HepG2 (cell line): ENCODE results near the gene RBM5. TPM values are rescaled to one million over a fixed set of nuclear protein-coding genes. Genes with fewer than 3 reads are reported as not detected.

Experiments
- ARID5B ChIP-seq: IDR thresholded peaks from 2 replicates; pipeline ENCODE4 v1.4.0; 2020; ENCODE audit warnings: mild to moderate bottlenecking, missing genetic modification reagents
- ATF4 ChIP-seq, 2 experiments: fragments of 450-650 bp in 1 of 2; sonication (generic) in 1 of 2; formaldehyde crosslinking; IDR thresholded peaks; 2 replicates each; pipeline versions ENCODE4 v1.5.0 to v1.8.0; 2020 to 2022; ENCODE audit warnings: mild to moderate bottlenecking in 1 of 2, missing genetic modification reagents in 1 of 2
- CREB1 ChIP-seq, 2 experiments: fragments of 450-650 bp in 1 of 2; IDR thresholded peaks; 2 replicates each; pipeline ENCODE4 v1.6.1; 2016 to 2017; ENCODE audit warnings: control low read depth in 1 of 2, mild to moderate bottlenecking in 1 of 2, missing compliant biosample characterization in 1 of 2, missing genetic modification characterization in 1 of 2
- ELF4 ChIP-seq: sonication (generic); formaldehyde crosslinking; IDR thresholded peaks from 2 replicates; pipeline ENCODE4 v1.5.0; 2020; ENCODE audit warnings: missing genetic modification reagents, mild to moderate bottlenecking, moderate library complexity, borderline replicate concordance
- FLYWCH1 ChIP-seq: sonication (generic); formaldehyde crosslinking; IDR thresholded peaks from 2 replicates; pipeline ENCODE4 v1.8.1; 2023; ENCODE audit warnings: mild to moderate bottlenecking, missing genetic modification reagents
- IKZF5 ChIP-seq: IDR thresholded peaks from 2 replicates; pipeline ENCODE4 v1.6.1; 2018; ENCODE audit warnings: missing genetic modification reagents, mild to moderate bottlenecking, missing compliant biosample characterization
- MED13 ChIP-seq: sonication (generic); formaldehyde crosslinking; IDR thresholded peaks from 2 replicates; pipeline ENCODE4 v1.5.0; 2020; ENCODE audit warnings: missing genetic modification reagents
- MLX ChIP-seq: IDR thresholded peaks from 2 replicates; pipeline ENCODE4 v1.6.1; 2016
- SALL2 ChIP-seq: sonication (generic); formaldehyde crosslinking; IDR thresholded peaks from 2 replicates; pipeline ENCODE4 v1.8.1; 2023; ENCODE audit warnings: mild to moderate bottlenecking, missing genetic modification reagents, inconsistent platforms
- SMARCC2 ChIP-seq: fragments of 450-650 bp; IDR thresholded peaks from 2 replicates; pipeline ENCODE4 v1.6.1; 2017; ENCODE audit warnings: antibody characterized with exemption, mild to moderate bottlenecking
- SRSF4 ChIP-seq: fragments of 200-400 bp; formaldehyde crosslinking; IDR thresholded peaks from one replicate; pipeline ENCODE4 v1.6.1; 2018; ENCODE audit warnings: mild to moderate bottlenecking, low read depth, low read length, moderate library complexity; ENCODE audit not compliant: poor library complexity, severe bottlenecking
- TOPORS ChIP-seq: sonication (generic); formaldehyde crosslinking; IDR thresholded peaks from 2 replicates; pipeline ENCODE4 v1.8.0; 2023; ENCODE audit warnings: mild to moderate bottlenecking, missing genetic modification reagents
- ZNF142 ChIP-seq: sonication (generic); formaldehyde crosslinking; IDR thresholded peaks from 2 replicates; pipeline ENCODE4 v1.4.0; 2020; ENCODE audit warnings: missing genetic modification reagents
- ZNF329 ChIP-seq: sonication (generic); formaldehyde crosslinking; IDR thresholded peaks from 2 replicates; pipeline ENCODE4 v1.9.0; 2021; ENCODE audit warnings: low read depth, mild to moderate bottlenecking, missing genetic modification reagents
- ZNF354B ChIP-seq: sonication (generic); formaldehyde crosslinking; IDR thresholded peaks from 2 replicates; pipeline ENCODE4 v1.8.0; 2022; ENCODE audit warnings: mild to moderate bottlenecking, missing genetic modification reagents
- polyA plus RNA-seq, 8 experiments: library from polyadenylated mRNA; depleted of rRNA in 3 of 8; stranded (reverse) in 7 of 8; unstranded in 1 of 8; fragments of >200 nt; fragmentation: Illumina TruSeq in 4 of 8; extraction: Trizol in 4 of 8; gene quantifications; 2 replicates each; pipeline versions ENCODE4 v1.2.1 to v1.2.3, GENCODE V29; 2011 to 2016; ENCODE audit warnings: low read depth in 4 of 8, missing spikeins in 1 of 8, mixed read lengths in 1 of 8; ENCODE audit not compliant: insufficient read depth in 1 of 8
- total RNA-seq, 5 experiments: library from RNA; depleted of rRNA; stranded (reverse); fragments of >200 nt; fragmentation: Illumina TruSeq; extraction: Trizol; gene quantifications; 2 replicates each; pipeline ENCODE4 v1.2.3, GENCODE V29; 2016; ENCODE audit warnings: low read depth in 1 of 5

The RBM5 gene
- total and polyA plus RNA-seq, 2 of the 13 experiments (the other 11 are each of a cell fraction or from before 2014, with no cell fraction given): 106 to 204 TPM

GRCh38 chr3:50088725-50089608, at the start of gene RBM5 (continued):
- TF ChIP-seq ARID5B (CRISPR knock-in tag) (0 out of 2 replicates have a peak, but pooled peaks have one; percentile 9), IKZF5 (CRISPR knock-in tag) (peak; percentile 75), SMARCC2 (no peak), ATF4 (CRISPR knock-in tag; IDR thresholded peaks at IDR 0.05) (no peak), MLX (CRISPR knock-in tag) (no peak), SRSF4 (no peak), TOPORS (CRISPR knock-in tag) (no peak), MED13 (CRISPR knock-in tag) (no peak), CREB1 (IDR thresholded peaks at IDR 0.05) (peak; percentile 28; the same call in 1 of the 2 replicates), CREB1 (CRISPR knock-in tag; IDR thresholded peaks at IDR 0.05) (peak; percentile 72; the same call in 1 of the 2 replicates), ZNF354B (CRISPR knock-in tag) (no peak), ZNF329 (no peak), SALL2 (CRISPR knock-in tag) (peak; percentile 90), ZNF142 (CRISPR knock-in tag) (peak; percentile 57; the same call in 1 of the 2 replicates), ELF4 (CRISPR knock-in tag) (peak; percentile 80; the same call in 1 of the 2 replicates), FLYWCH1 (no peak)
